GM12878 (cell line): ENCODE data around the gene EPOP. TPM values are rescaled to one million over a fixed set of nuclear protein-coding genes. Genes with fewer than 3 reads are reported as not detected.

Experiments used
- BHLHE40 ChIP-seq, 2 experiments: fragments of 450-650 bp in 1 of 2; IDR thresholded peaks; 2 replicates each; pipeline ENCODE4 v1.6.1; 2011 to 2017; ENCODE audit warnings: low read depth in 2 of 2, borderline replicate concordance in 1 of 2, improper control_type of control experiment in 1 of 2, low read length in 1 of 2, mild to moderate bottlenecking in 1 of 2
- BRCA1 ChIP-seq: IDR thresholded peaks from 2 replicates; pipeline ENCODE4 v1.6.1; 2011; ENCODE audit warnings: low read depth, low read length, improper control_type of control experiment
- ETV6 ChIP-seq, 2 experiments: fragments of 450-650 bp in 1 of 2; IDR thresholded peaks in 1 of 2; conservative IDR thresholded peaks in 1 of 2; 2 replicates each; pipeline ENCODE4 v1.6.1; 2014; ENCODE audit warnings: antibody characterized with exemption in 1 of 2, borderline replicate concordance in 1 of 2, low read depth in 1 of 2, mild to moderate bottlenecking in 1 of 2, moderate library complexity in 1 of 2
- KAT2A ChIP-seq: conservative IDR thresholded peaks from 2 replicates; pipeline ENCODE4 v1.6.1; 2011; ENCODE audit warnings: low read depth, low read length; ENCODE audit not compliant: control insufficient read depth
- MTA2 ChIP-seq: fragments of 450-650 bp; IDR thresholded peaks from 2 replicates; pipeline ENCODE4 v1.6.1; 2016; ENCODE audit warnings: low read depth, mild to moderate bottlenecking, moderate library complexity
- NFXL1 ChIP-seq: fragments of 450-650 bp; IDR thresholded peaks from 2 replicates; pipeline ENCODE4 v1.6.1; 2017; ENCODE audit warnings: antibody characterized with exemption, mild to moderate bottlenecking, borderline replicate concordance
- NR2C1 ChIP-seq: fragments of 450-650 bp; IDR thresholded peaks from 2 replicates; pipeline ENCODE4 v1.6.1; 2017; ENCODE audit warnings: antibody characterized with exemption, mild to moderate bottlenecking, moderate library complexity
- POLR2A ChIP-seq: IDR thresholded peaks from 2 replicates; pipeline ENCODE4 v1.6.1; 2011; ENCODE audit warnings: low read depth, mild to moderate bottlenecking, low read length
- RCOR1 ChIP-seq: conservative IDR thresholded peaks from 2 replicates; pipeline ENCODE4 v1.6.1; 2012; ENCODE audit warnings: low read depth, low read length, improper control_type of control experiment
- SMAD5 ChIP-seq: IDR thresholded peaks from 2 replicates; pipeline ENCODE4 v1.6.1; 2016; ENCODE audit warnings: antibody characterized with exemption, low read depth
- SPI1 ChIP-seq: IDR thresholded peaks from 2 replicates; pipeline ENCODE4 v1.6.1; 2011; ENCODE audit warnings: low read depth, mild to moderate bottlenecking, low read length, moderate library complexity, borderline replicate concordance; ENCODE audit not compliant: insufficient read depth
- SRF ChIP-seq, 2 experiments: IDR thresholded peaks; 2 replicates each; pipeline ENCODE4 v1.6.1; 2011; ENCODE audit warnings: low read depth in 2 of 2, low read length in 2 of 2, mild to moderate bottlenecking in 1 of 2, moderate library complexity in 1 of 2
- TAF1 ChIP-seq: IDR thresholded peaks from 2 replicates; pipeline ENCODE4 v1.6.1; 2011; ENCODE audit warnings: mild to moderate bottlenecking, low read depth, low read length, borderline replicate concordance
- TBL1XR1 ChIP-seq: IDR thresholded peaks from 2 replicates; pipeline ENCODE4 v1.6.1; 2012; ENCODE audit warnings: low read depth, low read length, improper control_type of control experiment
- polyA plus RNA-seq, 11 experiments: library from polyadenylated mRNA; depleted of rRNA in 4 of 11; unstranded in 6 of 11; stranded (reverse) in 5 of 11; fragments of >200 nt; fragmentation: Nextera tagmentation in 4 of 11; fragmentation: Illumina TruSeq in 1 of 11; extraction: Ambion mirVana in 4 of 11; extraction: Trizol in 1 of 11; gene quantifications; 1 replicate in 1 of 11; 2 replicates in 10 of 11; pipeline versions ENCODE4 v1.2.1 to v1.2.3, GENCODE V29; 2011 to 2016; ENCODE audit warnings: inconsistent platforms in 2 of 11, missing spikeins in 2 of 11, low read depth in 1 of 11
- total RNA-seq, 4 experiments: library from RNA; depleted of rRNA in 3 of 4; stranded (reverse); fragments of >200 nt in 3 of 4; fragmentation: Illumina TruSeq in 1 of 4; extraction: Trizol in 1 of 4; gene quantifications; 2 replicates each; pipeline versions ENCODE4 v1.2.1 to v1.2.3, GENCODE V29; 2013 to 2021
- TF ChIP-seq, protein P1 (sequence below): IDR thresholded peaks from 2 replicates; pipeline ENCODE4 v1.6.1; 2012; ENCODE audit warnings: mild to moderate bottlenecking, low read depth, low read length
- TF ChIP-seq, protein P2 (sequence below): fragments of 450-650 bp; IDR thresholded peaks from 2 replicates; pipeline ENCODE4 v1.6.1; 2016; ENCODE audit warnings: mild to moderate bottlenecking
- TF ChIP-seq, protein P3 (sequence below): IDR thresholded peaks from 2 replicates; pipeline ENCODE4 v1.6.1; 2011; ENCODE audit warnings: mild to moderate bottlenecking, low read depth, low read length, moderate library complexity; ENCODE audit not compliant: insufficient replicate concordance

The EPOP gene
- total and polyA plus RNA-seq, 10 of the 15 experiments (the other 5 are each of a cell fraction or from before 2014, with no cell fraction given), result 0.53 to 9.0 (median 3.7) TPM

DNA sequence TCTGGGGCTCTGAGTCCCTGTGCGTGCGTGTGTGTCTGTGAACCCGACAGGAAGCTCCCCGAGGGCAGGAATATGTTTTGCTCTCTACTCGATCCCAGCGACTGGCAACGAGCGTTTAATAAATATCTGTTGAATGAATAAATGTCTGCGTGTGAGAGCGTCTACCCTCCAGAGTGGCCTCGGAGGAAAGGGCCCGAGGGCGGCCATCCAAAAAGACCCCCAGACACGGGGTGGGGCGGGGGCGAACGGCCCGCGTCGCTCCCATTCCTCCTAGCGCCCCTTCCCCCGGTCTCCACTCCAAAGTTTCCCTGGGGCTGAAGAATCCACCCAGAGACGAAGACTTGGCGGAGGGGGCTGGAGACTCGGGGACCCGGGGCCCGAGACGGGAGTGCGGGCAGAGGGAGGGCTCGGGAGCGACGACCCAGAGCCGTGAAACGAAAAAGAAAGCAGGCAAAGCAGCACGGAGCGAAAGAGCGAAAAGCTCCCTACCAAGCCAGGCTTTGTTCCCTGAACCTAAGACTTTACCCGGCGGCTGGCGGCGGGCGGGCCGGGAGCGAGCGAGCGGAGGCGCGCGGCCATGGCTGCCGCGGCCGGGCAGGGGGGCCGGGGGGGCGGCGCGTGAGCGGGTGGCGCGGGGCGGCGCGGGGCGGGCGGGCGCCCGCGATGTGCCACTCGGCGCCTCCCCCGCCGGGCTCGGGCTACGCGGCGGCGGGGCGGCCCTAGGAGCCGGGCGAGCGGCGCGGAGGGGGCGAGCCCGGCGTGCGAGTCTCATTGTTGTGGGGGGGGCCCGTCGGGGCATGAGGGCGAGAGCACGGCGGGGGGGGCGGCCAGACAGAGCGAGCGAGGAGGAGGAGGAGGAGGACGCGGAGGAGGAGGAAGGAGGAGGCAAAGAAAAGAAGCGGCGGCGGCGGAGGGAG, 30.1 kb upstream of the EPOP start, which contains the start of gene MLLT6 (continued):
- TF ChIP-seq, protein P1, sequence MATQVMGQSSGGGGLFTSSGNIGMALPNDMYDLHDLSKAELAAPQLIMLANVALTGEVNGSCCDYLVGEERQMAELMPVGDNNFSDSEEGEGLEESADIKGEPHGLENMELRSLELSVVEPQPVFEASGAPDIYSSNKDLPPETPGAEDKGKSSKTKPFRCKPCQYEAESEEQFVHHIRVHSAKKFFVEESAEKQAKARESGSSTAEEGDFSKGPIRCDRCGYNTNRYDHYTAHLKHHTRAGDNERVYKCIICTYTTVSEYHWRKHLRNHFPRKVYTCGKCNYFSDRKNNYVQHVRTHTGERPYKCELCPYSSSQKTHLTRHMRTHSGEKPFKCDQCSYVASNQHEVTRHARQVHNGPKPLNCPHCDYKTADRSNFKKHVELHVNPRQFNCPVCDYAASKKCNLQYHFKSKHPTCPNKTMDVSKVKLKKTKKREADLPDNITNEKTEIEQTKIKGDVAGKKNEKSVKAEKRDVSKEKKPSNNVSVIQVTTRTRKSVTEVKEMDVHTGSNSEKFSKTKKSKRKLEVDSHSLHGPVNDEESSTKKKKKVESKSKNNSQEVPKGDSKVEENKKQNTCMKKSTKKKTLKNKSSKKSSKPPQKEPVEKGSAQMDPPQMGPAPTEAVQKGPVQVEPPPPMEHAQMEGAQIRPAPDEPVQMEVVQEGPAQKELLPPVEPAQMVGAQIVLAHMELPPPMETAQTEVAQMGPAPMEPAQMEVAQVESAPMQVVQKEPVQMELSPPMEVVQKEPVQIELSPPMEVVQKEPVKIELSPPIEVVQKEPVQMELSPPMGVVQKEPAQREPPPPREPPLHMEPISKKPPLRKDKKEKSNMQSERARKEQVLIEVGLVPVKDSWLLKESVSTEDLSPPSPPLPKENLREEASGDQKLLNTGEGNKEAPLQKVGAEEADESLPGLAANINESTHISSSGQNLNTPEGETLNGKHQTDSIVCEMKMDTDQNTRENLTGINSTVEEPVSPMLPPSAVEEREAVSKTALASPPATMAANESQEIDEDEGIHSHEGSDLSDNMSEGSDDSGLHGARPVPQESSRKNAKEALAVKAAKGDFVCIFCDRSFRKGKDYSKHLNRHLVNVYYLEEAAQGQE, result no peak
- TF ChIP-seq BHLHE40 (IDR thresholded peaks at IDR 0.05; ENCODE audit: borderline replicate concordance in 1 of 2, low read depth in 2 of 2, low read length in 1 of 2), result peak; percentile 20 to 70; a peak in 3 of 4 replicates
- TF ChIP-seq SMAD5, result 0 out of 2 replicates have a peak, but pooled peaks have one; percentile 11
- no peak for TF ChIP-seq NR2C1
- 0 out of 4 replicates have a peak, but pooled peaks of 1 of the 2 experiments have one; percentile 32 for TF ChIP-seq ETV6 (conservative IDR thresholded peaks at IDR 0.05 in 1 of 2, IDR thresholded peaks at IDR 0.05 in 1 of 2; ENCODE audit: borderline replicate concordance in 1 of 2, low read depth in 1 of 2)
- TF ChIP-seq SRF (IDR thresholded peaks at IDR 0.05; ENCODE audit: low read depth in 2 of 2, low read length in 2 of 2), result no peak
- TF ChIP-seq TAF1, result peak; percentile 67; the same call in 1 of the 2 replicates
- TF ChIP-seq, protein P2, sequence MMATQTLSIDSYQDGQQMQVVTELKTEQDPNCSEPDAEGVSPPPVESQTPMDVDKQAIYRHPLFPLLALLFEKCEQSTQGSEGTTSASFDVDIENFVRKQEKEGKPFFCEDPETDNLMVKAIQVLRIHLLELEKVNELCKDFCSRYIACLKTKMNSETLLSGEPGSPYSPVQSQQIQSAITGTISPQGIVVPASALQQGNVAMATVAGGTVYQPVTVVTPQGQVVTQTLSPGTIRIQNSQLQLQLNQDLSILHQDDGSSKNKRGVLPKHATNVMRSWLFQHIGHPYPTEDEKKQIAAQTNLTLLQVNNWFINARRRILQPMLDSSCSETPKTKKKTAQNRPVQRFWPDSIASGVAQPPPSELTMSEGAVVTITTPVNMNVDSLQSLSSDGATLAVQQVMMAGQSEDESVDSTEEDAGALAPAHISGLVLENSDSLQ, result no peak
- no peak for TF ChIP-seq TBL1XR1
- TF ChIP-seq BRCA1, result no peak
- TF ChIP-seq, protein P3, sequence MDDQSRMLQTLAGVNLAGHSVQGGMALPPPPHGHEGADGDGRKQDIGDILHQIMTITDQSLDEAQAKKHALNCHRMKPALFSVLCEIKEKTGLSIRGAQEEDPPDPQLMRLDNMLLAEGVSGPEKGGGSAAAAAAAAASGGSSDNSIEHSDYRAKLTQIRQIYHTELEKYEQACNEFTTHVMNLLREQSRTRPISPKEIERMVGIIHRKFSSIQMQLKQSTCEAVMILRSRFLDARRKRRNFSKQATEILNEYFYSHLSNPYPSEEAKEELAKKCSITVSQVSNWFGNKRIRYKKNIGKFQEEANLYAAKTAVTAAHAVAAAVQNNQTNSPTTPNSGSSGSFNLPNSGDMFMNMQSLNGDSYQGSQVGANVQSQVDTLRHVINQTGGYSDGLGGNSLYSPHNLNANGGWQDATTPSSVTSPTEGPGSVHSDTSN, result no peak
- no peak for TF ChIP-seq KAT2A
- TF ChIP-seq RCOR1, result no peak
- TF ChIP-seq MTA2, result no peak
- TF ChIP-seq POLR2A, result 0 out of 2 replicates have a peak, but pooled peaks have one; percentile 2
- TF ChIP-seq SPI1, result no peak
- TF ChIP-seq NFXL1, result no peak
